GM18868 (cell line): Measurements from ENCODE around the gene CYBA.

Experiments used
- ATAC-seq: cut with Tn5 transposase; IDR thresholded peaks from one replicate; pipeline ENCODE4 v1.9.1; 2021; ENCODE audit warnings: mild to moderate bottlenecking, moderate library complexity; ENCODE audit not compliant: unreplicated experiment

CYBA gene

GRCh38 chr16:88650749-88651275, at the start of gene CYBA:
CYBA (minus strand) TSS chr16:88651053; CDS start chr16:88651013, 40 bp downstream.
- ATAC-seq: peak; percentile 74

DNA sequence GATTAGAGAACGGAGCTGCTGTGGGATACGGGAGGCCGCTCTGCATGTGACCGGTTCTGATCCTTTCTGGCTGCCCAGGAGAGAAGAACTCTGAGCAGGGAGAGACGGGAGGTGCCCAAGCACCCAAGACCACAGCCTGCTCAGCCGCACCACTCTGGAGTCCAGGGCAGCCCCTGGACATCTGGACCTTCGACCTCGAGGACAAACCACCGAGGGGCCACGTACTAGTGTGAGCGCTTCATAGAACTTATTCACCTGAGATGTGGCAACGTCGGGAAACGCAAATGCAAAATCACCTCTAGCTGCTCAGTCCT, 49.4 kb upstream of the CYBA start:
- ATAC-seq: no peak

GRCh38 chr16:88699180-88699579, 48.3 kb upstream of the CYBA start:
- no peak for ATAC-seq

DNA sequence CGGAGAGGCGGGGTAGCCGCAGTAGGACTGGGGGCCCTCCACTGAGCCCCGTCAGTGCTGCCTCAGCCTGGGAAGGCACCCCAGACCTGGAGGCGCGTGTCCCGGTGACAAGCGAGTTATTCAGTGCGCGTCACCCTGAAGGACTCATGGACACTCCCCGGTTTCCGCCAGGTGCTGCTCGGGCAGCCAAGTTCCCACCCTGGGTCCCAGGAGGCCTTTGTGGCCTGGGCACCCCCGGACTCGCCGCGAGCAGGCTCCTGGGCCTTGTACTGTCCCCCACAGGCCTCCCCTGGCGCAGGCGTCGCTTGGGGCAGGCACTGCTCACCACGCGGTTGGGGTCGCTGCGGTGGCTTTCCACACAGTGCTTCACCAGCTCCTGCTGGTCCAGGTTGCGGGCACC, 47.8 kb upstream of the CYBA start:
- no peak for ATAC-seq

DNA sequence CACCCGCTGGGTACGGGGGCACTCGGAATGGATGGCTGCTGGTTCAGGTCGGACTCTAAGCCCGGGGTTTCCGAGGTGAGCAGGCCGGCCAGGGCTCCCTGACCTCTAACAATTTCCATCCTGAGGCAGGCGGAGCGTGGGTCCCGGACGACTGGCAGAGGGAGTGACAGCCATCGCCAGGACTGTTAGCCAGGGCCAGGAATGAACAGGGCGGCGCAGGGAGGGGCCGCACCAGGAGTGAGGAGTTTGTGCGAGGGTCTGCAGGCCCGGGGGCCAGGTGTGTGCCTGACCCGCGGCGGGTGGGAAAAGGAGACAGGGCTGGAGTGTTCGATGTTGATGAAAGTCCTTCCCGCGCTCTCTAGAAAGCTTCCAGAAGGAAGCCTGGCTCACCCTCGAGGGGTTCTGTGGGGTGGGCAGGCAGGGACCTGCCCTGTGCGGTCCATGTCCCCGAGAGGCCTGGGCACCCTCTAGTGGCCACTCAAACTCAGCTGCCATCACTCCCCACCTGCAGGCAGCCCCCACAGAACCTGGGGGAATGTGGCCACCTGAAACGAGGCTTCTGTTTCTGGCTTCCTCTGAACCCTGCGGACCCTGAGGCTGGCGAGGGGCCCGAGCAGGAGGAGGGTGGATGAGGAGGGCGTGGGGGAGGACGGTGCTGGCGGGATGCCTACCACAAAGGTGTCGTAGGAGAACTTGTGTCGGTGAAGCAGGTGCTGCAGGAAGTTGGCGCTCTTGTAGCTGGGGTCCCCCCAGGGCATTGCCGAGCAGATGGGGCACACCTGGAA, 47.2 kb upstream of the CYBA start:
- ATAC-seq: no peak

GRCh38 chr16:88697116-88697830, 46.4 kb upstream of the CYBA start:
- no peak for ATAC-seq

DNA sequence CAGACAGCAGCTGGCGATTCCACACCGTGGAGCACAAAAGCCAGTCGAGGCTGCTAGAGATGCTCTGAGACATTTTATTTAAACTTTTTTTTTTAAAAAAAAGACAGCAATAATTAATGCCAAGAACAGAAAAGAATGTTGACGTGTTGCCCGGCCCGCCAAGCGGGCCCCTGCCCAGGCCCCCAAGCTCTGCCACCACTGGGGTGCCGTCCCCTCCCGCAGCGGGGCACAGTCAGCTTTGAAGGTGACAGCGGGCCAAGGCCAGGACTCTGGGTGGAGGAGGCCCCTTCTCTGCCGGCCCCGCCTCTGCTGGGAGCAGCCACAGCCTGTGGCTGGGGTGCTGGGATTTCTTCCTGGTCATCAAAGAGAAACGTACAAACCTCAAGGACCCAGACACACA, 45.6 kb upstream of the CYBA start:
- ATAC-seq: no peak

DNA sequence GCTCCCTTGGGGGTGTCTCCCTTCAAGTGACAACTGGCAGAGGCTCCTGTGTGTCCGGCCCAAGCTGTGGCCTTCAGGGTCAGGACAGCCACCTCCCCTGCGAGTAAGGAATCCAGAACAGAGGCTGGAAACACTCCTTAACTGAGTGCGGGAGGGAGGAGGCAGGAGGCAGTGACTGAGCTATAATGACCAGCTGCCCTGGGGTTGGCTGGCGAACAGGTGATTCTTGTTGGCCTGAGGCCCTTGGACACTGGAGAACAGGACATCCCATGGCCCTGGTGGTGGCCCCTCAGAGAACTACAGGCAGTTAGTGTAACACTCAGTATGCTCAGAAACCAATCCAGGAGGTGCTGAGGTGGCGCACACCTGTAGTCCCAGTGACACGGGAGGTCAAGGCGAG, 44.9 kb upstream of the CYBA start:
- no peak for ATAC-seq

DNA sequence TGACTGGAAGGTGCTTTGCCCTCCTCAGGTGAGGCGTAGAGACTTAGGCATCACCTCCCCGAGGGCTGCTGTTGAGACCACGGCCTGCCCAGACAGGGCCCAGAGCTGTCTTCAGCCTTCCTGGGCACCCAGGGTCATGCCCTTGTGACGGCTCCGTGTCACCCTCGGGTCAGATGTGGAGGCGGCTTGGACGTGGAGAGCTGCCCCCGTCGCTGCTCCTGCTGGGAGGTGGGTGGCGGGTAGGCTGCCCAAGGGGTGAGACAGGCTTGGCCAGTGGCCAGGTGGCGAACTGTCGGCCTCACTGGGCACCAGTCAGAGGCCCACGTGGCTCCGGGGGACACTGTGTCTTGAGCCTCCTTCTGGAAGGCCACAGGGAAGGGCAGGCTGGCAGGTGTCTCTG, 44.4 kb upstream of the CYBA start:
- ATAC-seq: no peak

- no peak for ATAC-seq
Measured at GRCh38 chr16:88694221-88695087, 43.6 kb upstream of the CYBA start.

DNA sequence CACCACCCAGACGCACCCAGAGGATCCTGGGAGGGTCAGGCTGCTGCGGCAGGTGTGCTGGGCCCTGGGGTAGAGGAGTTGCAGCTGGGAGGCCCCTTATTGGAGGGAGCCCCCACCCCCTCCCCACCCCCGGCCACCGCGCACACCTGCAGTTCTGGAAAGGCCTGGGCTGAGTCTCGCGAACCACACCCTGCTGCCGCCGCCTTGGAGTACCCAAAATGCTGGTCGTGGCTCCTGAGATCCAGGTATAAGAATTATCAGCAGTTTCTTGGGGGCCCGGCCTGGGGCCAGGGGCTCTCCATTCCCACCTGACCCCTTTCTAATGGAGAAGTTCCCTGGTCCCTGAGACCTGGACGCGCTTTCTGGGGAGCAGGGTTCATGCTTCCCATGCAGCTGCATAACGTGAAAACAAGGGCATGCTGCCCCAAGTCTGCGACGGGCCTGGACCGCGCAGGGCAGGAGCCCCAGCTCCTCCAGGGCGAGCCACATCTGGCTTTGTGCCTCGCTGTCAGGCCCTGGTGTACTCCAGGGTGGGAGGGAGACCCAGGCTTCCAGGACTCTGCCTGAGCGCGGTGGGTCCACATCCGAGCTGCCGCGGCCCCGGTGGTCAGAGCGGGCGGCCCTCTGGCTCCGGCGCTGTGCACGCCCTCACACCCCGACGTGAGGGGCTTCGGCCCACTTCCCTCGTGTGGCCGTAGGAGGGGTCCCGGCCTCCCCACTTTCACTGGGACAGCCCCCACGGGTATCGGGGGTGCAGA, 42.7 kb upstream of the CYBA start:
- ATAC-seq: no peak

DNA sequence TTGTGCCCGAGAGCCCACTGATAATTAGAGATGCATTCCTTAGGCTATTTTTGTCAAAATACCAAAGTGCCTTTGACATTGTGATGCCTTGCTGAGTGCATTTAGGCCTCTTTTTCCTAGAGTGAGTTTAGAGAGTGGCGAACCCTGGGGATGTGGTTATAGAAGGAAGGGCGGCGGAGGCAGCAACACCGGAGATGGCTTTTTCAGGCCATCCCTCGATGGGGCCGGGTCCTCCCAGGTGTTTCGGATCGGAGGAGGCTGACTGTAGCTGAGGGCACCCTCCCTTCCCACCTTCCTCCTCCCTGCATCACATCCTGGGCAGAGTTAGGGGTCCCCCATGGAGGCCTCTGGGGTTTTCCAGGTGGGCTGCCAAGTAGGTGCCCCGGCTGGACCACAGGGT, 42.0 kb upstream of the CYBA start:
- ATAC-seq: no peak

DNA sequence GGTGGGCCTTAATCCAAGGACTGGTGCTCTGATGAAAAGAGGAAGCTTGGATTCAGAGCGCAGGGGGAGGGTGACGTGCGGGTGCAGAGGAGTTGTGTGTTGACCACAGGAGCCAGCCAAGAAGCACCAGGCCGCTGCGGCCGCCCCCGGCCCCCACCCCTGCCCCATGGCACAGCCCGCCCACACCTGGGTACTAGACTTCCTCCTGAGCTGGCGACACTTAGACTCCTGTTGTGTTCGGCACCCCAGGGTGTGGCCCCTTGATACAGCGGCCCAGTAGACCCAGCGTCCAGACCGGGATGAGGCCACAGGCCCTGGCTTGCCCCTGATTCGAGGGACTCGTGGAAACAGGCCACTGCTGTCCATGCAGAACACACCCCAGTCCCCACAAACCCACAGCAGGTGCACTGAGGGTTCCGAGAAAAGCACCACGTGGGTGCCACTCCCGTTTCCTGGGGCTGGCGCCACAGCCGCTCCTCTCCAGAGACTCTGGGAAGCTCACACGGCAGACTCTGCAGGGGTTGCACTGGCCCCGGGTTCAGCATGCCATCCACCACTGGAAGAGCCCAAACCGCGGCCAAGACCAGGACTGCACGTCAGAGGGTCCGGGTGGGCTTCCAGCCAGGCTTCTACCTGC, 41.2 kb upstream of the CYBA start:
- no peak for ATAC-seq

GRCh38 chr16:88691129-88691813, 40.4 kb upstream of the CYBA start:
- ATAC-seq: no peak

- ATAC-seq: no peak
Measured at GRCh38 chr16:88690341-88691128, 39.7 kb upstream of the CYBA start.

DNA sequence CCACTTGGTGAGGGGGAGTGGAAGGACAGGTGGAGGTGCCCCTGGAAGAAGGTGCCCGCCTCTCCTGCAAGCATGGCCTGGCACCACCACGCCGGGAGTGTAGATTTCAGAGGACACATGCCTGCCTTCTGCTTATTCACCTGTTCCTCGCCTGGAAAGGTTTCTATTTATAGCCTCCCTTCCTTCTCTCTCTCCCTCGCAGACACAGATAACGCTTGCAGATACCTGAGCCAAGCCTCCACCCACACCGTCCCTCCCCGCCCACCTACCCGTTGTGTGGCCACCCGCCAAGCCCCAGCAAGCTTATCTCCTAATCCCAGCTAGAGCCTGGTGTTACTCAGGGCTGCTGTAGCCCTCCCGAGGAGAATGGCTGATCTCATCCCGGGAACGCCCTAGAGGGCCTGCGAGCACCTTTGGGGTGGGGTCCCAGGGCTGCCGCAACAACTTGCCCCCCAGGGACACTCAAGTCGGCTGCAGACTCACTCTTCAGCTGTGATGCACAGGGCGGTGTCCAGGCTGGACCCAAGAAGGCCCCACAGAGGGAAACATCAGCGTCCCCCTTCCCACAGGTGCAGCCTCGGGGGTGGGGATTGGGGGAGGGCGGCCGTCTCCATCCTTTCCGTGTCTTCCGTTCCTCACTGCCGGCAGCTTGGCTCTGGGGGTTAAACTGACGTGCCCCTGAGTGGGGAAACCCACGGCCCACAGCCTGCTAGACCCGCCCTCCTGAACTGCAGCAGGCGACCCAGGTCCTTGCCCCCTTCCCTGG, 37.3 kb upstream of the CYBA start:
- ATAC-seq: no peak

- ATAC-seq: no peak
Measured at GRCh38 chr16:88687676-88688012, 36.8 kb upstream of the CYBA start.

DNA sequence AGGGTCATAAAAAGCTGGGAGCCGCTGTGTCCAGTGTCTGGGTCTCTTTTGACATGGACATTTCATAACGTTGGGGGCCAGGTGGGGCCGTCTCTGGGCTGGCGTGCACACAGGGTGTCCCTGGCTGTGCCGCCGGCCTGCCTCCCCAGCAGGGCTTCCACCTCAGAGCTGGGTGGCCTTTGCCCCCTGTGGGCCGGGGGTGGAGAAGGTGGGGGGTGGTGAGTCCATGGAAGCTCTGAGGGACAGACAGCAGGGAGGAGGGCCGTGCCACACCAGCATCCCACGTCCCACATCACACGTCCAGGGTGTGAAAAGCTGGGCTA, 36.4 kb upstream of the CYBA start:
- no peak for ATAC-seq
